Midbrain (tissue), 1 donor: ENCODE data around the gene PRRT2.

Experiments
- DNase-seq: peaks from one replicate; lab custom pipeline; 2025; lab: John Stamatoyannopoulos, UW

The PRRT2 gene

DNA sequence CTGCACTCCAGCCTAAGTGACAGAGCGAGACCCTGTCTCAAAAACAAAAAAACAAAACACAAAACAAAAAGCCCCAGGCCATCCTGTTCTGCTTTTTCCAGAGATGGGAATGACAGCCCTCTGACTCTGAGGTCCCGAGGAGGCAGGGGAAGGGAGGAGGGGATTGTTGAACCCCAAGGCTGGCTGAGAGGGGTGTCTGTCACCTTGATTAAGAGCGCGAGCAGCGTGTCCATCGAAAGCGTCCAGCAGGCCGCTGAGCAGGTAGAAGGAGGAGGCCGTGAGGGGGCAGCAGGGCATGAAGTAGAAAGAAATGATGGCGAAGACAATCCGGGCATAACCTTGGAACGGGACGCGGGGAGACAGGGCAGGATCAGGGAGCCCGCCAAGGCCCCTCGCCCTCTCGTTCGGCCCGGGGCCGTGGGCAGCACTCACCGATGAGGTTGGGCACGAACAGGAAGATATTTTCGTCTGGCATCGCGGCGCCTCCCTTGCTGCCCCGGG is 50.4 kb downstream of the PRRT2 start:
- peak; percentile 33 for DNase-seq

GRCh38 chr16:29862884-29863668 is 51.1 kb downstream of the PRRT2 start, which contains the start of gene CDIPT:
Gene CDIPT, minus strand, starts transcription at chr16:29863226. Its CDS starts 369 bp downstream, at chr16:29862857.
- DNase-seq = peak; percentile 97

GRCh38 chr16:29863669-29863984 is 51.6 kb downstream of the PRRT2 start:
- no peak for DNase-seq

DNA sequence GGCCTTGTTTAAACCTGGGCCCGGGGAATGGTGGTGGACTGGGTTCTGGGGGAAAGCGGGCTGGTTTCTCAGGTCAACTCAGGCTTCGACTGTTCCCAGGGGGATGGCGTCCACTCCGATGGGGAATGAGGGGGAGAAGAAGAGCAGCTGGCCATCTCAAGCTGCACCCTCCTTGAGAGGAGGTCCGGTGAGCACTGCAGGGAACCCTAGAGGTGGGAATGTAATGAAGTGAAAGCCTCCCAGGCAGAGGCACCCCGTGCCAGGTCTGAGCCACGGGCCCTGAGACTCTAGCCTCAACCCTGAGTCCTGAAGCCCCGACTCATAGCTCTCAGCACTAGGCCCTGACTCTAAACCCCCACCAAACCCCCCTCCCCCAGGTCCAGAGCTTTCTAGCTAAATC is 52.2 kb downstream of the PRRT2 start:
- DNase-seq = no peak
